Glomerular visceral epithelial cell (primary cell): Measurements from ENCODE around the gene EPHX1.

Source experiments
- DNase-seq: peaks from one replicate; pipeline ENCODE4 v3.0.0-alpha.2; 2016; ENCODE audit errors: extremely low spot score

The EPHX1 gene

DNA sequence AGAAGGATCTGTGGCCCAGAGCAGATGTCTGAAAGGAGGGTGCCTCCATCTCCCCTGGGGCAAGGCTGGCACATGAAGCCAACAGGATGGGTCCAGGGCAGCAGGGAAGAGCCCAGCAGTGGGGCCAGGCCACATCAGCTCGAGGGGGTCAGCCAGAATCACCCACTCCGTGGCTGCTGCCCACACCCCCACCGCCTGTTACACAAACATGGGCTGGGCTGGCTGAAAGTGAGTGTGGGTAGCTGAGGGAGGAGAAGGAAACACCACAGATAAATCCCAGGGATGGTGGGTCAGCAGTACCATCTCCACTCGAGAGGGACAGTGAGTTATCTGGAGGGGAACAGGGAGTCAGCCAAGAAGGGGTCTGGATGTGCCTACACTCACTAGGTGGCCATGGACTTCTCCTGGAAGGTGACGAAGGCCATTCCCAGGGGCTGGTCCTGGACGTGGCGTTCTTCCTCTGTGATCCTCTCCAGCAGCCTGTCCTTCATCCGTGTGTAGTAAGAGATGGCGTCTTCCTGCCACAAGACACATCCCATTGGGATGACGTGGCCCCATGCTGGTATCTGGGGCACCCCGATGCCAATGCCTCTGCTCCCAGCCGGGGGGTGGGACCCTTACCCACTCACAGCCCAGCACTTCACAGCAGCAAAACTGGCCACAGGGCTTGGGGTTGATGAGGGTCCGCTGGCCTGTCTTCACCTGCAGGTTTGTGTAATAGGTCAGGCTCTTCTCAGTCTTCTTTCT lies 52.1 kb downstream of the EPHX1 start:
- no peak for DNase-seq

DNA sequence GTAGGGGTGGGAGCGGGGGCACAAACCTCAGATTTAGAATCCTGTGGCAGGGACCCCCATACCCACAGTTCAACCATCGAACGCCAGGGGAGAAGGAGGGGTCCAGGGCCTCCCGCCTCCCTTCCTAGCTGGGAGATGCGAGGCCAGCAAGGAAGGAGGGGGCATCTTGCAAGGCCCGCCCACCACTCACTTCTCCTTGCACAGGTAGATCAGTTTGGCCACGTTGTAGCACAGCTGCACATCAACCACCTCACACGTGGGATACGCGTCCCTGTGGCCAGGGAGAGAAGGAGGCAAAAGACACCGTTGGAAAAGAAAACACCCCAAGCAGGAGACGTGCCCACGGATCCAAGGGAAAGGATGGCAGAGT lies 52.6 kb downstream of the EPHX1 start:
- no peak for DNase-seq

DNA sequence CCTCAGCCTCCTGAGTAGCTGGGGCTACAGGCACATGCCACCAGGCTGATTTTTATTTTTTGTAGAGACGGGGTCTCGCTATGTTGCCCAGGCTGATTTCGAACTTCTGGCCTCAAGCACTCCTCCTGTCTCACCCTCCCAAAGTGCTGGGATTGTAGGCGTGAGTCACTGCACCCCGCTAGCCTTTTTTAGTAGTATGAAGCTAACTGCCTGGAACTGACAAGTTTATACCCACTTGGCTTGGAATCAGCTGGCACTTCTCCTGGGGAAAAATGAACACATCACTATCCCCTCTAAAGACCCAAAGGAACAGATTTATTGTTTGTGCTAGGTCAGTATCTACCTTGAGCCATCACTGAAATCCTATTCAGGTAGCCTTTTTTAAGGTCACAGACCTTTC lies 53.2 kb downstream of the EPHX1 start:
- DNase-seq: no peak

DNA sequence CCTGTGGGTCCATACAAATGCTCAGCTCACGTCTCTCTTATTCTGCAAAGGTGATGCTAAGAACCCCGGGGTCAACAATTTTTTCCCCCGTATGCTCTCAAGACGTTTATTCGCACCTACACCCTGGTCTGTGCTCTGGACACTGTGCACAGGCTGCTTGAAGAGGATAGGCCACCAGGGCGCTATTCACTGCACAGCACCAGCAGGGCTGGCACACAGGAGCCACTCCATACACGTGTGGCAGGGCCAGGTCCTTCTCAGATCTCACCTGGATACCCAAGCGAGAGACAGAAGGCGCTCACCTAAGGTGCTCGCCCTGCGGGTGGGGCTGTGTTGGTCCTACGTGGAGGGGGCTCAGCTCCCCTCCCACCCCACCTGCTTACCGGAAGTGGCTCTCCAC lies 55.6 kb downstream of the EPHX1 start:
- DNase-seq: no peak

DNA sequence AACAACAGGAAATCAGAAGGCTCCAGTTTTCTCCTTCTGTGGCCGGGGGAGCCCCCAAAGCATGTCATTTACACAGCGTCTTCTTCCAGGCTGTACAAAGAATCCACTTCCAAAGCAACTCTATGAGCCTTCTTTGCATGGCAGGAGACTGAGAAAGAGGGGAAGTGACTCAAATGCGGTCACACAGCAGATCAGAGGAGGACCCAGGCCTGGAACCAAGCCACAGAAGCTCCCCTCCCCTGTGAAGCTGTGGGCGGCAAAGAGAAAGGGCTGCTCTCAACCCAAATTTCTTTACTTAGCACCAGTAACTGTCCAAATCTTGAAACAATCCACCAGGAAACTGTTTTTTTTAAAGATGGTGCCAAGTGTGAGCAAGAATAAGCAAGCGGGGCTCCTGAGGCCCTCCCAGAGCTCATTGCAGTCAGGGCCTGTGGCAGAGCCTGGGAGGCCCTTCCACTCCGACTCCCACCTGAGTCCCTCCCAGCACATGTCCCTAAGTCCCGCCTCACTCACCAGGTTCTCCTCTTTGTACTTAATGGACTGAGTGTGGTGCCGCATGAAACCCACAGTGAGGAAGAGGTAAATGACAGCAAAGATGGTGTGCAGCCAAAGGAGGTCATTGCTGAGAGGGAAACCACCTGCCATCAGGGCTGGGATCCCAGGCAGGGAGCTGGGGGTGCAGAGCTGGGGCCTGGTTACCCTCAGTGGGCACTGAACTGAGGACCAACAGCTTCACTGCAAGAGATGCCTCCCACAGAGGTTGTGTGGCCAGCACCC lies 56.3 kb downstream of the EPHX1 start:
- DNase-seq: peak; percentile 73

DNA sequence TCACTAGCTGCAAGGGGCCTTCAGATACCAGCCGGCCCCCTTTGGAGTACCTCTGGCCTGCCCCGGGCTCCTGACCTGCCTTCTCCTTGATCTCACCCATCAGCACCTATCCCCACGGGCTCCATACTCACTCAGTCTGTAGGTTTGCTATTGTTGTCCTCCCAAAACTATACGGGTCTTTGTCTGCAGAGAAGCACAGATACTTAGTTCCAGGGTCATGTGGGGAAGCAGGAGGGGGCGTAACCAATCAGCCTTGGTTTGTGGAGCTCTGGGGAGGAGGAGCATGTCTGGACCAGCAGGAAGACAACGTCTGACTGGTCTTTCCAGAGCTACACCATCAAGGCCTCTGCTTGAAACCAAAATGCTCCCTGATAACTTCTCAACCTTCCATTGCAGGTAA lies 57.1 kb downstream of the EPHX1 start:
- DNase-seq: no peak

DNA sequence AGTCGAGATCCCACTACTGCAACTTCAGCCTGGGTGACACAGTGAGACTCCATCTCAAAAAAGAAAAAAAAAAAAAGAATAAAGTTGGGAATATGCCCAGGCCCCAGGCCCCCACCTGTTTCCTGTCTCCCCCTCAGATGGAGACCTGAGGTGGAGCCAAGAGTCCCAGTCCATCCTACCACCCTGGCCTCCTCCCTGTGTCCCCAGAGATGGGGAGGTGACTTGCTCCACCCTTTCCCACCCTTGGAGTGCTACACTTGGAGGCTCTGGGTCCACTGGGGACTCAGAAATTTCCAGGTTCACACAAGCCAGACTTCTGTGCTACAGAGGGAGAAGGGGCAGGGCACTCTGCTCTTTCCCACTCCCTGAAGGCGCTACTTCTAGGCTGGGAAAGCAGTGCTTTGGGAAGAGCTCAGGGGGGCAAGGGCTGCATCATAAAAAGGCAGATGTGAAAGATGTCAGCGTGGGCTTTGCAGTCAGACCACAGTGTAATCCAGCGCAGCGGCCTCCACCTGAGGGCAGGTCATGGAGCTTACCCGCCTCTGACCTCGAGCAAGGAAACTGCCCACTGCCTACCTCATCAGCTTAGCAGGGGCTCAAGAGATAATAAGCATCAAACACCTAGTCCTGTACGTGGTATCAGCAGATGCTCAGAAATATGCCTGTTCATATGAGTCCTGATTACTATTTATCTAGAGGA lies 58.9 kb downstream of the EPHX1 start:
- no peak for DNase-seq

DNA sequence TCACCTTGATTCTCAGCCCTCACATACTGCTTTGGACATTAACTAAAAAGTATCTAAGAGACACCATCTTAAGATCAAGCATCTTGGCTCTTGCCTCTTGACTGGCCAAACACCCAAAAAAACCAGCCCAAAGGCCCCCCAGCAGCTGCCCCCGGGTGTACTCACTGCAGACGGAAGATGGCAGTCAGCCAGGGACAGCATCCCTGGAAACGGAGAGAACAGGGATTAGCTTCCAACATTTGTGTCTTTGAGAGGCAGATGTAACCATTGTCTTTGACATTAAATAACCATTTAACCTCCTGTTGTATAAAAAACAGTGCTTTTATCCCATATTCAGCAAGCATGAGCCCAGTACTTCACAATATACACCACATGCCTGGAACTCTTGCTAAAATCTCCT lies 61.0 kb downstream of the EPHX1 start:
- DNase-seq: no peak

DNA sequence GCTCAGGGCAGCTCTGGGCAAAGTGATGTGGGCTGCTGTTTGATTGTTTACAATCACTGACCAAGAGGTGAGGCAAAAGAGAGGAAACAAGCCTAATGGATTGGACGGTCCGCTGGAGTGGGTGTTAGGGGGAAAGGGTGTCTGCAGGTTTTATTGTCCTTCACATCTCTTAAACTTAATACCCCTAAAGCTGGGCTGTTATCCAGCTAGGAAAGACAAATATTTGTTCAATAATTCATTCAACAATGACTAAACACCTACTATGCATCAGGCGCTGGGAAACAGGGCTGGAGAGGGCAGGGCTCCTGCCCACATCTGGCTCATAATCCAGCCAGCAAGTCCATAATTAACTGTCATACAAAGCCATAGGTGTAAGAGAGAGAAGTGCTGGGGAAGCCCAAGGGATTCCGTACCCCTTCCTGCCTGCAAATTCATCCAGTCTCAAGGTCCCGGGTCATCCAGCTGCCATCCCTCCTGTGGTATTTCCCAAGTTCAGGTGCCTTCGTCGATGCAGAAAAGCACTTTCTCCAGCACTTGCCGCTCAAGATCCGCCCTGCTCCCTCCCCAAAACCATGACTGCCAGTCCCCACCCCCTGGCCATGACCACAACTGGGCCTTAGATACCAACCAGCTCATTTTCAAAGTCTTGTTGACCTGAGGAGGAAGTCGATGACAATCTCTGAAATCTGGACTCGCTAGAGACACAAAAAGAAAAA lies 61.6 kb downstream of the EPHX1 start:
- no peak for DNase-seq

DNA sequence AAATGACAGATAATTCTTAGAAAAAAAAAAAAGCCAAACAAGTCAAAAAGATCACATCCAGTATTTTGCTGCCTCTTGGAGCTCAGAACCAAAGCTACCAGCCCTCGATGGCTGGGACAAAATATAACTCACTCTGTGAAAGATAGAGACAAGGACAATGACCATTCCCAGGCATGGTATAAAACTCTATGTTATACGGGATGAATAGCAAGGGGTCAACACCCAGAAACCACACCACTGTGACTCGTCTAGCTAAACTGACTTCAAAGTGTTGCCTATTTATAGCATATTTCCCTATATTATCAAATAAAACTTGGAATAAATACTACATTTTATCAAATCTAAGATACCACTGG lies 62.1 kb downstream of the EPHX1 start:
- DNase-seq: no peak

DNA sequence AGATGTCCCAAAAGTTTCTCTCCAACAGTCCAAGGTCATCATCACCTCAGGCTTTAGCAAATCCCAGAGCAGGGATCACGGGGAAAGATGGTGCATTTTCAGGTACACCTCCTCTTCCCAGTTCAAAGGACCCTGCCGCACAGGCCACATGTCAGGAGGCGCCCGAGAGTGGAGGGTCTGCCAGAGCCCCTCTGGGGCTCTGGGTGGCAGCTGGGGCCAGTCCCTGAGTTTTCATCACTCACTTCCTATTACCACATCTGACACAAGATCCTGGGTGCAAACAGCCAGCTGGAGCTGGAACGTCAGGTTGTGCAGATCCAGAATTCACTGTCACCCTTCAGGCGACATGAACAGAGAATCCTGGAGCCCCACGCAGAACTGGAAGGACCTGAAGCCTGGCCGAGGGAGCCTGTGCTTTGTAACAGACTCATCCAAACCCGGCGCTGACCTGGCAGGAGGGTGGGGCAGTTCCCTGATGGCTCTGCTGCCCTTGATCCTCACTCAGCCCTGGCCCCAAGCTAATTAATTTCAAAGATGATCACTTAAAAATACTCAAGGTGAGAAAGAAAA lies 63.4 kb downstream of the EPHX1 start:
- no peak for DNase-seq

DNA sequence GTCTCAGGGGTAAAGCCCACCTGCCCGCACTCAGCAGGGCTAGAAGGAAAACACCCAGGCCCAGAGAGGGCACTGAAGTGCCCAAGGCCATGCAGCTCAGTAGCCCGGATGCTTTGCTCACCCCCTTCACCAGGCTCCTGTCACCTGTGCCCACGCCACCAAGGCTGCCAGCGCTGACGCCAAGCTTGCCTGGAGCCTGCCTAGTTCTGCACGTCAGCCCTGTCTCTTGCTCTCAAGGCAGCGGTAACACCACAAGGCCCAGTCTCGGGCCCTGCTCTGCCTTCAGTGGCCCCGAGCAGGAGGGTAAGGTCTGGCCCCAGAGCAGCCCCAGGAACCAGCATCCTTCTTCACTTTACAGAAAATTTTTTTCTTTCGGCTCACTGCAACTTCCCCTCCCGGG lies 64.5 kb downstream of the EPHX1 start:
- no peak for DNase-seq

DNA sequence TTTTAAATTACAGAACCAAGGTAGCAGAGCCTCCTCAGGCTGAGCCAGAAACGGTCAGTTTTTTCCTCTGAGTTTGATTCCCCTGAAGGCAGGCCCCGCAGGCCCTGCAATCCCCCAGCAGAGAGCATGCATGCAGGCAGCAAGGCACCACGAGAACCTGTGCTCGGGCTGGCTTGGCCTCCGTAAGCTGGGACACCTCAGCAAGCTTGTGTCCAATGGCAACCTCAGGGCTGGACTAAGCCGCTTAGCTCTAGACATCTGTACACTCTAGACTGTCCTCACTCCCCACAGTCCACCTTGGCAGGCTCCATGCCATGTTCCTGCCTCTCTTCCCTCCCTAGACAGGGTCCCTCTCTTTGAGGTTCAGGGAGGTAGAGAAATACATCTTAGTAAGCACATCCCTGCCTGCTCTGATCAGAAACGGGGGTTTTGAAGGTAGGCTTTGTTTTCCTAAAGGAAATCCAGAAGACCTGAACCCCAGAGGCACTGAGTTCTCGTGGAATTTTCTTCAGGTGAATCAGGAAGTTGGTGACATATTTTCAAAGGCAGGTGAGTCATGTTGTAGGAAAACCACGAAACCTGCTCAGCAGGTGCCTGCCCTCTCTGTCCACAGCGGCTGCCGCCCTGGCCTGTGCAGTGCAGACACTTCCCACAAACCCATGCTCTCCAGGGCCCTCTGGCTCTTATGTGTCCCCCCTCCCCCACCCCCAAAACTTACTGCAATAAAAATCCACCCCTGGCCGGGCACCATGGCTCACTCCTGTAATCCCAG lies 65.3 kb downstream of the EPHX1 start:
- DNase-seq: peak; percentile 18

DNA sequence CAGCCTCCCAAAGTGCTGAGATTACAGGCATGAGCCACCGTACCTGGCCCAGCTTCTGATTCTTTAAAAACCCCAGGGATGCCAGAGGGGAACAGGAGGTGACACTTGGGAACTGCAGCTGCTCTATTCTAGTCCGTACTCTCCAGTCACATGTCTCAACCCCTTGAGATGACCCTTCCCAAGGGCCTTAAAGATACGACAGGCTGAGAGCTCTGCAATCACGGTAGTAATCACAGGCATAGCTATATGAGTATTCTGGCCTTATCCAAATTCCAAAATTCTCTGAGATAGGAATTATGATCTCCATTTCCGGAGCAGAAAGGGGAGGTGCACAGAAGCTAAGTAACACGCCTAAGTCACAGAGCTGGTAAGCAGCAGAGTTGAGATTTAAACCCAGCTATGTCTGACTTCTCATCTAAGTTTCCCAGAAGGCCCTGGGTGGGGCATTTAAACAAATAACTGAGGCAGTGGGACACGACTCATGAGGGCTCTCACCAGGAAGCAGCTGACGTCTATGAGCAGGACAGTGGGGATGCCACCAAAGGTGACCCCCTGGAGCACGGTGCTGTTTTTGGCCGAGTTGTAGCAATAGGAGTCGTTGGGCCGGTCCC lies 67.1 kb downstream of the EPHX1 start:
- DNase-seq: no peak

DNA sequence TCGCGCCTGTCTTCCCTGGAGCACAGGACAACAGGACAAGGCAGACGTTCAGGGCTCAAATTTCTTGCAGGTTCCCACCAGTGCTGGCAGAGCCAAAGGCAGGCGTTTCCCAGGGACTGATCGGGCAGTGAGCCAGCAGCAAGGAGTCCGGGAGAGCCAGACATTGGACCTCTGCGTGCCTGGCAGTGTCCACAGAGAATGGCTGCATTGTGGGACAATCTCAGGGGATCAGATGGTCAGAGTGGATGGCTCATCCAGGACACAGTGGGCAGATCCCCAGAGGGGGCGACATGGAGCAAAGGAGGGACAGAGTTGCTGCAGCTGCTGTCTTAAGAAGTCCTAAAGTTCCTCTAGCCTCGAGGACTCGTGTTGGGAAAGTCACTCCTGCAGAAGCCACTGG lies 67.7 kb downstream of the EPHX1 start:
- DNase-seq: peak; percentile 32

DNA sequence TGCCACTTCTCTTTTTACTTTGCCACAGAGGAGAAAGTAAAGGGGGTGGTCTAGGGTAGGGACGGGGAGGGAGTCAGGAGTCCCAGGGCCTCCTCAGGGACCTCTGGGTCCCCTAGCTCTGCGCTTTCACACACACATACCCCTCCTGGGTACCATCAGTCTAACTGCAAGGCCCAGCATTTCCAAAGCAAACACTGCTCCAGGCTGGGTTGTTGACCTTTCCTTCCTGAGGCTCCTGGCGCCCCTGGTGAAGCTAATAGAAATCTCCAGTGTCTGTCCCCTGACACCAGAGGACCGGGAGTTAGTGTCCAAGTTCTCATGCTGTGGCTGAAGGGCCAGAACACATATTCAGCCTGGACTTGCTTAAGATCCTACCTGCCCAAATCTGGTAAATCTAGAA lies 68.4 kb downstream of the EPHX1 start:
- no peak for DNase-seq

DNA sequence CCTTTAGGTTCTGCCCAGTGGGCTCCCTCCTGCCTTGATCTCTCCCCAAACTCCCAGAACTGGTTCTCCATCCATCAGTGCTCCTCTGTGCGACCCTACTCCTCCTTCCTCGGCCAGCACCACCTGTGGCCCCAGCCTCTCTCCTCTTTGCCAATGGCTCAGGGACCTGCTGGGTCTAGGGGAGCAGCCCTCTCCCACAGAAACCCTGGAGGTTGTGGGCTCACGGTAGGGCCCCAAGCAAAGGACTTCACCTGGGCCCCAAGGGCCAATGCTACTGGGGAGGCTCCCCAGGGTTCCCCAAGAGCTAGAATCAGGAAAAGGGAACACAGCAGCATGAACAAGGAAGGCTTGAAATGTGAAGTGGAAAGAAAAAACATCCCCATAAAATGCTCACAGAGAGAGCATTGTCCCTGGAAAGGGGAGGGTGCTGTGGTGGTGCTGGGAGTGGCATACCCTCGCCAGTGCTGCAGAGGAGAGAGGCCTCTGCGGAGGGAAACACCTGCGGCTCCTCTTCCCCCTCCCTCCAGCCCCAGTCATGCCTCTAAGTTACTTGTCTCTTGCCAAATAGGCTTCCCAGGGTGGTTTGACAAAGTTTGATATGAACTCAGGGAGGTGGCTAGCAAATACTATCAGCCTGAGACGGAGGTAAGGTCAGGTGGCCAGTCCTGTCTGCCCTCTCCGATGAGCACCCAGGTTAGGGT lies 69.7 kb downstream of the EPHX1 start:
- no peak for DNase-seq

DNA sequence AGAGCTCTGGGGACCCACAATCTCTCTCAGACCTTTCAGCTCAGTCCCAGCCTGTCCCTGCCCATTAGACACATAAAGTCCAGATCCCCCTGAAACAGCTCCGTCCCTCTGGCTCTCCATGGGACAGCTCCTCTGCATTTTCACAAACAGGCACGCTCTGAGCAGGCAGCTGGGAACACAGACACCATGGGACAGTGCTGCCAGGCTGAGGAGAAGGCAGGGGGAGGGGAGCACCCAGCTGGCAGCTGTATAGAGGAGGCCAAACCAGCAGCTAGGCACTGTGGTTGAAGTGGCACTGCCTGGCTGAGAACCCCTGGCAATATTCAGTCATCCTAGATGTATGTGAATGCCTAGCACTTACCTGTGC lies 70.3 kb downstream of the EPHX1 start:
- DNase-seq: no peak

DNA sequence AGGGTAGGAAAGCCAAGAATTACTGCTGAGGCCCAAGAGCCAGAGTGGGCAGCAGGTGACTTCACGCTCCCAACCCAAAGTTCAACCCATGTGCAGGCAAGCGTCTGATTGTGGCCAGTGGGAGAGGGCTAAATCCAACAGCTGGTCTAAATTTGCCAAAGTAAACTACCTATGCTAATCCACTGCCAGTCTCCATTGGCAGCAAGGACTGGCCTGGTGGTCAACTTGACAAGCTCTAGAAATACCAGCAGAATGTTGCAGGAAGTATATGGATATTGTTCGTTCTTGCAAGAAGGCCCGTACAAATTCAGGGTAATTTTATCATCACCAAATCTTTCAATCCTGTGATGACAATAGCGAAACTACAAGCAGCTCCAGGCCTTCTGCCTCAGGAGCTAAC lies 70.7 kb downstream of the EPHX1 start:
- no peak for DNase-seq
